Natural killer cell (primary cell): ENCODE results near the gene MFSD8. TPM values are rescaled to one million over a fixed set of nuclear protein-coding genes. Genes with fewer than 3 reads are reported as not detected.
"Not testable (repeated sequence)": the region's sequence is repeated elsewhere in the genome, so short reads cannot be mapped to it uniquely, and the experiment has no call there.

Source experiments
- ATAC-seq, 3 donors: fragments of 150-1000 bp in 2 of 3; fragments of 200-7000 bp in 1 of 3; cut with Tn5 transposase; 1 replicate in 1 of 3; 2 replicates in 2 of 3; pipeline ENCODE4 v1.10.0; 2021; ENCODE audit warnings: mild to moderate bottlenecking in 2 of 3, moderate library complexity in 2 of 3
- DNase-seq, 2 donors: peaks; one replicate each; pipeline versions ENCODE4 v3.0.0 to v3.0.0-alpha.2; 2013 to 2021; ENCODE audit warnings: mixed read lengths in 1 of 2
- H3K27ac ChIP-seq: one replicate; pipeline ENCODE4 v1.5.1; 2013; ENCODE audit warnings: mild to moderate bottlenecking, low read length
- H3K27me3 ChIP-seq: one replicate; pipeline ENCODE4 v1.6.1; 2013; ENCODE audit warnings: low read length; ENCODE audit not compliant: control insufficient read depth, insufficient read depth
- H3K36me3 ChIP-seq: one replicate; pipeline ENCODE4 v1.6.1; 2013; ENCODE audit warnings: low read length; ENCODE audit not compliant: control insufficient read depth, insufficient read depth
- H3K4me1 ChIP-seq: one replicate; pipeline ENCODE4 v1.6.1; 2013; ENCODE audit warnings: low read length; ENCODE audit not compliant: control insufficient read depth, insufficient read depth
- H3K4me3 ChIP-seq: one replicate; pipeline ENCODE4 v1.5.1; 2013; ENCODE audit warnings: low read length
- H3K9me3 ChIP-seq: one replicate; pipeline ENCODE4 v1.6.1; 2013; ENCODE audit warnings: low read length; ENCODE audit not compliant: control insufficient read depth, insufficient read depth
- H3K27ac Mint-ChIP-seq, 2 donors: one replicate each; pipeline ENCODE4 v1.8.0; 2022; ENCODE audit warnings: mild to moderate bottlenecking in 2 of 2, mixed read lengths in 2 of 2, moderate library complexity in 1 of 2
- H3K27me3 Mint-ChIP-seq, 2 donors: one replicate each; pipeline ENCODE4 v1.8.0; 2022; ENCODE audit warnings: low read depth in 2 of 2, mixed read lengths in 2 of 2
- H3K36me3 Mint-ChIP-seq: one replicate; pipeline ENCODE4 v1.8.0; 2022; ENCODE audit warnings: mixed read lengths
- H3K4me1 Mint-ChIP-seq, 2 donors: one replicate each; pipeline ENCODE4 v1.8.0; 2022; ENCODE audit warnings: mixed read lengths in 2 of 2
- H3K4me3 Mint-ChIP-seq: one replicate; pipeline ENCODE4 v1.8.0; 2022; ENCODE audit warnings: mild to moderate bottlenecking, moderate library complexity, mixed read lengths
- H3K9me3 Mint-ChIP-seq, 2 donors: one replicate each; pipeline ENCODE4 v1.8.0; 2022; ENCODE audit warnings: mixed read lengths in 2 of 2
- WGBS: methylation state at CpG from one replicate; pipeline ENCODE4 v1.1.7; 2013; ENCODE audit warnings: missing lambda C conversion rate; ENCODE audit not compliant: insufficient coverage; 5-methylcytosine and 5-hydroxymethylcytosine counted together
- intact Hi-C: fragments of 100-400 bp; cut with micrococcal nuclease; formaldehyde crosslinking; loops from one replicate; pipeline ENCODE4 v1.14.2; 2022
- total RNA-seq, 4 donors: library from RNA; stranded (reverse); fragments of 120-200 nt in 1 of 4; gene quantifications; one replicate each; pipeline versions ENCODE4 v1.2.3 to v1.2.4, GENCODE V29; 2013 to 2022
- TF ChIP-seq, protein P1 (sequence below): fragments of 200-600 bp; IDR thresholded peaks from one replicate; pipeline ENCODE4 v1.8.0; 2022; ENCODE audit warnings: antibody characterized with exemption

Gene MFSD8
- total RNA-seq, 3 donors from 2014 or later (not counting 1 experiment from before 2014, with no cell fraction given), result 25.9 to 34.0 (median 25.9) TPM

DNA sequence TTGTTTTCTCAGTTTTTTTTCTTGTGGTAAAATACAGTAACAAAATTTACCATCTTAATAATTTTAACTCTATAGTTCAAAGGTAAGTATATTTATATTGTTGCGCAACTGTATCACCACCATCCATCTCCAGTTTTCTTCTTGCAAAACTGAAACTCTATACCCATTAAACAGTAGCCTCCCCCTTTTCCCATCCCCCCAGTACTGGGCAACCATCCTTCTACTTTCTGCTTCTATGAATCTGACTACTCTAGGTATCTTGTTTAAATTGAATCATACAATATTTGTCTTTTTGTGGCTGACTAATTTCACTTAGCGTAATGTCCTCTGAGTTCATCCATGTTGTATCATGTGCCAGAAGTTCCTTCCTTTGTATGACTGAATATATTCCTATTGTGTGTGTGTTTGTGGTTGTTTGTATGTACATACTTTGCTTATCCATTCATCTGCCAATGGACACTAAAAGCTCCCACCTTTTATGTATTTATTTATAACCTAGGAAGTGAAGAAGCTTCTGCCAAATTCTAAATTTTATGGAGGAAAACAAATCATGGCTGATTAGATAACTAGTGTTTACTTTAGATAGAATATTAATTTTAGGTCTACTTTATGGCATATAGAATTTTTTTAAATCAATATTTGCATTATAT, 10.3 kb upstream of the MFSD8 start:
- Histone ChIP-seq H3K4me1 (no peaks in the 10 kb centered on the region), H3K27me3 (no peaks in the 10 kb centered on the region), H3K27ac (no peak overlapping the region), H3K36me3 (no peaks in the 10 kb centered on the region), H3K4me3 (no peak overlapping the region), H3K9me3 (no peaks in the 10 kb centered on the region)
- intact Hi-C loops, result no loop called here
- Mint-ChIP-seq H3K9me3 (no peaks in the 10 kb centered on the region), H3K27ac (peak overlapping the region in 1 of 2 donors; percentile 29), H3K36me3 (no peaks in the 10 kb centered on the region), H3K4me3 (no peak overlapping the region), H3K27me3 (no peaks in the 10 kb centered on the region), H3K4me1 (peaks cover 5 to 6% of the 10 kb centered on the region in 2 donors)
- ATAC-seq (no peak), DNase-seq (no peak)
- TF ChIP-seq, protein P1, sequence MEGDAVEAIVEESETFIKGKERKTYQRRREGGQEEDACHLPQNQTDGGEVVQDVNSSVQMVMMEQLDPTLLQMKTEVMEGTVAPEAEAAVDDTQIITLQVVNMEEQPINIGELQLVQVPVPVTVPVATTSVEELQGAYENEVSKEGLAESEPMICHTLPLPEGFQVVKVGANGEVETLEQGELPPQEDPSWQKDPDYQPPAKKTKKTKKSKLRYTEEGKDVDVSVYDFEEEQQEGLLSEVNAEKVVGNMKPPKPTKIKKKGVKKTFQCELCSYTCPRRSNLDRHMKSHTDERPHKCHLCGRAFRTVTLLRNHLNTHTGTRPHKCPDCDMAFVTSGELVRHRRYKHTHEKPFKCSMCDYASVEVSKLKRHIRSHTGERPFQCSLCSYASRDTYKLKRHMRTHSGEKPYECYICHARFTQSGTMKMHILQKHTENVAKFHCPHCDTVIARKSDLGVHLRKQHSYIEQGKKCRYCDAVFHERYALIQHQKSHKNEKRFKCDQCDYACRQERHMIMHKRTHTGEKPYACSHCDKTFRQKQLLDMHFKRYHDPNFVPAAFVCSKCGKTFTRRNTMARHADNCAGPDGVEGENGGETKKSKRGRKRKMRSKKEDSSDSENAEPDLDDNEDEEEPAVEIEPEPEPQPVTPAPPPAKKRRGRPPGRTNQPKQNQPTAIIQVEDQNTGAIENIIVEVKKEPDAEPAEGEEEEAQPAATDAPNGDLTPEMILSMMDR, result no peak
- no CpG with 5 or more reads among the region's 2 CpGs for WGBS

DNA sequence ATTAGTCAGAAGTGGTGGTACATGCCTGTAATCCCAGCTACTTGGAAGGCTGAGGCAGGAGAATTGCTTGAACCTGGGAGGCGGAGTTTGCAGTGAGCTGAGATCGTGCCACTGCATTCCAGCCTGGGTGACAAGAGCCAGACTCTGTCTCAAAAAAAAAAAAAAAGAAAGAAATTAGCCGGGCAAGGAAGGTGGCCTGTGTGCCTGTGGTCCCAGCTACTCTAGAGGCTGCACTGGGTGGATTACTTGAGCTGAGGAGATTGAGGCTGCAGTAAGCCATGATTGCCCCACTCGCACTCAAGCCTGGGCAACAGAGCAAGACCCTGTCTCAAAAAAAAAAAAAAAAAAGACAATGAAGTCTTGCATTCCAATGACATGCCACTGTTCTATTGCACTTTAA, 6.0 kb upstream of the MFSD8 start:
- ATAC-seq, DNase-seq, intact Hi-C loops, H3K4me3 ChIP-seq, H3K27me3 Mint-ChIP-seq, H3K4me3 Mint-ChIP-seq, H3K36me3 Mint-ChIP-seq, H3K4me1 ChIP-seq, H3K9me3 Mint-ChIP-seq, H3K27ac Mint-ChIP-seq, H3K9me3 ChIP-seq, H3K27ac ChIP-seq, H3K27me3 ChIP-seq, H3K36me3 ChIP-seq: not testable (repeated sequence)
- WGBS, result 100% methylated on average over 4 of the region's 4 CpGs
- H3K4me1 Mint-ChIP-seq, result peaks cover 14 to 19% of the 10 kb centered on the region in 2 donors

DNA sequence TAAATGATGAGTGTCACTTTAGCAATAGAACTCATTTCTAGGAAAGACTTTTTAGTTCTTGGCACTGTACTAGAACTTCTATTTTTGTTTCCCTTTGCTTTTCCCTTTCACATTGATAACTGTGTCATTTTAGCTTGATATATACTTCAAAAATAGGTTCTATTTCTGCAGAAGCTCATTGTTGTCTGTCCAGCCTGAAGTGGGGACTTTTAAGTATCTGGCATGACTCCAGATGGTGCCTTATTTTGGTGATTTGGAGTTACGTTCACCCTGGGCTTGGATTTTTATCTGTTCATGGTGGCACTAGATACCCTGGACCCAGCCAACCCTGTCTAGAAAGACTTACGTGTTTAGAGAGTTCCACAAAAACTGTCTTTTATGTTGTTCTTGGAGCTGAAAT, 3.6 kb upstream of the MFSD8 start:
- Mint-ChIP-seq H3K27me3 (no peaks in the 10 kb centered on the region), H3K36me3 (no peaks in the 10 kb centered on the region), H3K27ac (no peak overlapping the region), H3K4me1 (peaks cover 24% of the 10 kb centered on the region in 2 donors), H3K9me3 (no peaks in the 10 kb centered on the region), H3K4me3 (no peak overlapping the region)
- no peak for ATAC-seq
- Histone ChIP-seq H3K4me1 (peaks cover 12% of the 10 kb centered on the region), H3K36me3 (no peaks in the 10 kb centered on the region), H3K4me3 (no peak overlapping the region), H3K27me3 (no peaks in the 10 kb centered on the region), H3K27ac (no peak overlapping the region), H3K9me3 (no peaks in the 10 kb centered on the region)
- 94% methylated on average over 1 of the region's 2 CpGs for WGBS
- intact Hi-C loops, result loop anchor here (5.0 kb wide), 1 partner anchor 1124 kb away; the partner anchor contains the start of gene SCLT1
- no peak for DNase-seq
- TF ChIP-seq, protein P1, result no peak

DNA sequence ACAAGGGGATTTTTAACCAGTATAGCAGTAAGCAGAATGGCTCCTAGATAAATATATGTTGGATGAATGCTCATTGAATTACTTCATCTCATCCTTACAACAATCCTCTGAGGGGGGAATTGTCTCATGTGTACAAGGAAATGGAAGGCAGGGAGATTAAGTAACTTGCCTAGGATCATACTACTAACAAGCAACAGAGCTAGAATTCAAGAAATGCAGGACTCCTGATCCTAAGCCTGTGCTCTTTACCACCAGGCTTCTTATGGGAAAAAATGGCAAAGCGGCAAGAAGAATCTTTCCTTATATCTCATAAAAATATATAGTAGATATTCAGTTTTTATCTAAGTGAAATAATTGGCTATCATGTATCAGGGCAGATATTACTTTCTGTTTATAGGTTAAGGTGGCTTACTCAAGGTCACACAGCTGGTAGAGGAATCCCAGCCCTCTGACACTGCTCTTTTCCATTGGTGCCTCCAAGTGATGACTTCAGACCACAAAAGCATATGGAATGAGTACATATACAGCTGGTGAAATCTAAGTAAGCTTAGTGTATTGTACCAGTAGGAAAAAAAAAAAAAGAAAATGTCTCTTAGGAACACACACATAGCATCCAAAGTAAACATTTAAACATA, 2.3 kb upstream of the MFSD8 start:
- Mint-ChIP-seq H3K4me1 (peaks cover 30 to 32% of the 10 kb centered on the region in 2 donors), H3K36me3 (no peaks in the 10 kb centered on the region), H3K9me3 (no peaks in the 10 kb centered on the region), H3K27ac (peak overlapping the region in 1 of 2 donors; percentile 42), H3K4me3 (peak overlapping the region; percentile 3), H3K27me3 (no peaks in the 10 kb centered on the region)
- H3K4me3 ChIP-seq, result no peak overlapping the region
- DNase-seq, result no peak
- H3K9me3 ChIP-seq, result no peaks in the 10 kb centered on the region
- peaks cover 16% of the 10 kb centered on the region for H3K4me1 ChIP-seq
- TF ChIP-seq, protein P1, result no peak
- no peak for ATAC-seq
- intact Hi-C loops, result loop anchor here (5.0 kb wide), 1 partner anchor 1125 kb away; the partner anchor contains the start of gene SCLT1
- no peaks in the 10 kb centered on the region for H3K36me3 ChIP-seq
- H3K27me3 ChIP-seq, result no peaks in the 10 kb centered on the region
- WGBS, result no CpG with 5 or more reads among the region's 1 CpG
- no peak overlapping the region for H3K27ac ChIP-seq
